Trophoblast cell (in vitro differentiated cells and primary cell): ENCODE results near the gene MYO5A.

Experiments used
- DNase-seq, 2 donors: peaks; one replicate each; pipeline ENCODE4 v3.0.0-alpha.2; 2016
- H2AFZ ChIP-seq: 2 replicates; pipeline ENCODE4 v1.6.1; 2013; ENCODE audit warnings: low read length, moderate library complexity, mild to moderate bottlenecking; ENCODE audit not compliant: insufficient read depth, poor library complexity
- H2AK5ac ChIP-seq: 2 replicates; pipeline ENCODE4 v1.6.1; 2013; ENCODE audit warnings: mild to moderate bottlenecking, low read length
- H2BK120ac ChIP-seq: 2 replicates; pipeline ENCODE4 v1.6.1; 2013; ENCODE audit warnings: low read length, mild to moderate bottlenecking, moderate library complexity; ENCODE audit not compliant: insufficient read depth, poor library complexity
- H2BK12ac ChIP-seq: 2 replicates; pipeline ENCODE4 v1.6.1; 2013; ENCODE audit warnings: mild to moderate bottlenecking, low read length, moderate library complexity
- H2BK5ac ChIP-seq: 2 replicates; pipeline ENCODE4 v1.6.1; 2013; ENCODE audit warnings: low read length, low read depth, moderate library complexity, mild to moderate bottlenecking; ENCODE audit not compliant: poor library complexity
- H3K14ac ChIP-seq: 2 replicates; pipeline ENCODE4 v1.6.1; 2013; ENCODE audit warnings: mild to moderate bottlenecking, low read length
- H3K18ac ChIP-seq: 2 replicates; pipeline ENCODE4 v1.6.1; 2013; ENCODE audit warnings: mild to moderate bottlenecking, low read length
- H3K23ac ChIP-seq: 2 replicates; pipeline ENCODE4 v1.6.1; 2013; ENCODE audit warnings: low read length
- H3K27ac ChIP-seq: 2 replicates; pipeline ENCODE4 v1.5.1; 2013; ENCODE audit warnings: low read depth, mild to moderate bottlenecking, inconsistent platforms, low read length, moderate library complexity
- H3K27me3 ChIP-seq: 2 replicates; pipeline ENCODE4 v1.6.1; 2013; ENCODE audit warnings: inconsistent platforms, mild to moderate bottlenecking, low read length, moderate library complexity; ENCODE audit not compliant: insufficient read depth
- H3K36me3 ChIP-seq, 2 experiments: 1 replicate in 1 of 2; 2 replicates in 1 of 2; pipeline ENCODE4 v1.6.1; 2013; ENCODE audit warnings: low read length in 2 of 2, mild to moderate bottlenecking in 2 of 2, moderate library complexity in 1 of 2; ENCODE audit not compliant: insufficient read depth in 2 of 2, control insufficient read depth in 1 of 2
- H3K4ac ChIP-seq: 2 replicates; pipeline ENCODE4 v1.6.1; 2013; ENCODE audit warnings: low read depth, mild to moderate bottlenecking, low read length, moderate library complexity
- H3K4me1 ChIP-seq, 2 experiments: 1 replicate in 1 of 2; 2 replicates in 1 of 2; pipeline ENCODE4 v1.6.1; 2013; ENCODE audit warnings: low read length in 2 of 2, mild to moderate bottlenecking in 2 of 2, moderate library complexity in 1 of 2; ENCODE audit not compliant: insufficient read depth in 2 of 2, control insufficient read depth in 1 of 2
- H3K4me2 ChIP-seq: 2 replicates; pipeline ENCODE4 v1.6.1; 2013; ENCODE audit warnings: inconsistent platforms, mild to moderate bottlenecking, low read length, moderate library complexity
- H3K4me3 ChIP-seq: 2 replicates; pipeline ENCODE4 v1.5.1; 2013; ENCODE audit warnings: mild to moderate bottlenecking, low read depth, low read length, inconsistent platforms
- H3K79me1 ChIP-seq: one replicate; pipeline ENCODE4 v1.6.1; 2013; ENCODE audit warnings: low read length
- H3K79me2 ChIP-seq: 2 replicates; pipeline ENCODE4 v1.6.1; 2013; ENCODE audit warnings: low read length, mild to moderate bottlenecking; ENCODE audit not compliant: control insufficient read depth, insufficient read depth, poor library complexity
- H3K9ac ChIP-seq: 2 replicates; pipeline ENCODE4 v1.6.1; 2013; ENCODE audit warnings: mild to moderate bottlenecking, low read length
- H3K9me3 ChIP-seq: 2 replicates; pipeline ENCODE4 v1.6.1; 2013; ENCODE audit warnings: low read depth, mild to moderate bottlenecking, control low read depth, inconsistent platforms, low read length; ENCODE audit not compliant: insufficient read depth
- H4K12ac ChIP-seq: 2 replicates; pipeline ENCODE4 v1.6.1; 2013; ENCODE audit warnings: low read depth, mild to moderate bottlenecking, low read length, moderate library complexity
- H4K8ac ChIP-seq: 2 replicates; pipeline ENCODE4 v1.6.1; 2013; ENCODE audit warnings: low read depth, mild to moderate bottlenecking, low read length, moderate library complexity
- H4K91ac ChIP-seq: one replicate; pipeline ENCODE4 v1.6.1; 2013; ENCODE audit warnings: low read depth, mild to moderate bottlenecking, low read length, moderate library complexity
- WGBS: extraction: QIAGEN DNeasy Blood & Tissue Kit; methylation state at CpG from one replicate; pipeline ENCODE4 v1.1.7; 2013; ENCODE audit warnings: missing lambda C conversion rate; ENCODE audit not compliant: insufficient read length, insufficient coverage; ENCODE audit errors: extremely low coverage; 5-methylcytosine and 5-hydroxymethylcytosine counted together

The MYO5A gene

DNA sequence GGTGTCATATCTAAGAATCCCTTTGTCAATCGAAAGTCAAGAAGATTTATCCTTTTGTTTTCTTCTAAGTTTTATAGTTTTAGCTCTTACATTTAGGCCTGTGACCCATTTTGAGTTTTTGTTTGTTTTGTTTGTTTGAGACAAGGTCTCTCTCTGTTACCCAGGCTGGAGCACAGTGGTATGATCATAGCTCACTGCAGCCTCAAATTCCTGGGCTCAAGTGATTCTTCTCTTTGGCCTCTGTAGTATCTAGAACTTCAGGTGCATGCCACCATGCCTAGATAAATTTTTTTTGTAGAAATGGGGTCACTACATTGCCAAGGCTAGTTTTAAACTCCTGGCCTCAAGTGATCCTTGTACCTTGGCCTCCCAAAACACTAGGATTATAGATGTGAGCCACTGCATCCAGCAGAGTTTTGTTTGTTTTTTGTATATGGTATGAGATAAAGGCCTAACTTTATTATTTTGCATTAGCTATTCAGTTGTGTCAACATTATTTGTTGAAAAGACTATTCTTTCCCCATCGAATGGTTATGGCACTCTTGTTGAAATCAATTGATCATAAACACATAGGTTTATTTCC is 227.3 kb downstream of the MYO5A start:
- H2AFZ ChIP-seq, result no peak overlapping the region
- no peaks in the 10 kb centered on the region for H3K79me1 ChIP-seq
- no peaks in the 10 kb centered on the region for H3K9me3 ChIP-seq
- no peaks in the 10 kb centered on the region for H3K4me1 ChIP-seq
- H3K4me3 ChIP-seq, result no peak overlapping the region
- DNase-seq, result no peak
- no peaks in the 10 kb centered on the region for H3K27me3 ChIP-seq
- H3K36me3 ChIP-seq, result no peaks in the 10 kb centered on the region
- H3K4me2 ChIP-seq, result no peak overlapping the region
- no peak overlapping the region for H3K23ac ChIP-seq
- H3K27ac ChIP-seq, result no peak overlapping the region
- no peak overlapping the region for H4K8ac ChIP-seq
- H2BK120ac ChIP-seq, result no peak overlapping the region
- H3K4ac ChIP-seq, result no peak overlapping the region
- no peak overlapping the region for H3K14ac ChIP-seq
- no peaks in the 10 kb centered on the region for H3K79me2 ChIP-seq
- H2BK5ac ChIP-seq, result no peak overlapping the region
- no peak overlapping the region for H3K18ac ChIP-seq
- H2AK5ac ChIP-seq, result no peak overlapping the region
- no peak overlapping the region for H4K91ac ChIP-seq
- H3K9ac ChIP-seq, result no peak overlapping the region
- no CpG with 5 or more reads among the region's 2 CpGs for WGBS
- H2BK12ac ChIP-seq, result no peak overlapping the region
- H4K12ac ChIP-seq, result no peak overlapping the region

DNA sequence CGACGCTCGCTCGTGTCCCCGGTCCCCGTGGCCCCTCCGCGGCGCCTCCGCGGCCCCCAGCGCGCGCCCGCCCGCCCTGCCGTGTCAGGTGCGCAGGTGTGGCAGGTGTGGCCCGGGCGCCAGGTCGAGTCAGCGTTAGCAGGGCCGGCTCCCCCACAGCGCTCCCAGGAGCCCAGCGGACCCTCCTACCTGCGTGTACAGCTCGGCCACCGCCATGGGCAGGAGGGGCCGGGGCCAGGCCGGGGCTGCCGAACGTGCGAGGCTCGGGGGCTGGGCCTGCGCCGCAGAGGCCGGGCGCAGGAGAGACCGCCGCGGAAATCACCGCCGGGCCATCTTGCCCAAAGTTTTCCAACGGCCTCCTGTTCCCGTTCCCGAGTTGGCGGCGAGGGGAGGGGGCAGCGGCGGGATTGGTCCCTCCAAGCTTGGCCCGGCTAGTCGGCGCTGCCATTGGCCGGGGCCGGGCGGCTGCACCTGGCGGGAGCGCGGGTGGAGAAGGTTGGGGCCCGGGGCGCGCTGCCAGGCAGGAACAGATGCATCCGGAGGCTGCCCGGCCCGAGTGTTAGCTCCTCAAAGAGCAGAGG is 233.2 kb downstream of the MYO5A start, which contains the start of gene MYO5C:
Gene MYO5C (minus strand): TSS at position 384 of the 581 bp plus-strand sequence. CDS start 168 bp downstream, at position 216.
- H2BK120ac ChIP-seq, result no peak within 1 kb of the TSS
- H4K8ac ChIP-seq, result peak within 1 kb of the TSS; percentile 27
- peaks cover 4% of the 10 kb centered on the region for H3K27me3 ChIP-seq
- H3K14ac ChIP-seq, result peak within 1 kb of the TSS; percentile 22
- H3K36me3 ChIP-seq, result no peaks in the 10 kb centered on the region
- H2BK12ac ChIP-seq, result no peak within 1 kb of the TSS
- WGBS, result no CpG with 5 or more reads among the region's 65 CpGs
- no peak within 1 kb of the TSS for H4K12ac ChIP-seq
- peaks cover 3 to 6% of the 10 kb centered on the region in 2 experiments for H3K4me1 ChIP-seq
- no peak within 1 kb of the TSS for H3K27ac ChIP-seq
- H3K9me3 ChIP-seq, result no peaks in the 10 kb centered on the region
- no peaks in the 10 kb centered on the region for H3K79me2 ChIP-seq
- H2AFZ ChIP-seq, result peak within 1 kb of the TSS; percentile 12
- no peak within 1 kb of the TSS for H3K4ac ChIP-seq
- peak; percentile 14 to 30 for DNase-seq
- no peak within 1 kb of the TSS for H3K9ac ChIP-seq
- no peak within 1 kb of the TSS for H4K91ac ChIP-seq
- no peaks in the 10 kb centered on the region for H3K79me1 ChIP-seq
- H2BK5ac ChIP-seq, result no peak within 1 kb of the TSS
- H3K4me3 ChIP-seq, result peak within 1 kb of the TSS; percentile 85
- H2AK5ac ChIP-seq, result no peak within 1 kb of the TSS
- no peak within 1 kb of the TSS for H3K18ac ChIP-seq
- H3K23ac ChIP-seq, result no peak within 1 kb of the TSS
- H3K4me2 ChIP-seq, result peak within 1 kb of the TSS; percentile 96

DNA sequence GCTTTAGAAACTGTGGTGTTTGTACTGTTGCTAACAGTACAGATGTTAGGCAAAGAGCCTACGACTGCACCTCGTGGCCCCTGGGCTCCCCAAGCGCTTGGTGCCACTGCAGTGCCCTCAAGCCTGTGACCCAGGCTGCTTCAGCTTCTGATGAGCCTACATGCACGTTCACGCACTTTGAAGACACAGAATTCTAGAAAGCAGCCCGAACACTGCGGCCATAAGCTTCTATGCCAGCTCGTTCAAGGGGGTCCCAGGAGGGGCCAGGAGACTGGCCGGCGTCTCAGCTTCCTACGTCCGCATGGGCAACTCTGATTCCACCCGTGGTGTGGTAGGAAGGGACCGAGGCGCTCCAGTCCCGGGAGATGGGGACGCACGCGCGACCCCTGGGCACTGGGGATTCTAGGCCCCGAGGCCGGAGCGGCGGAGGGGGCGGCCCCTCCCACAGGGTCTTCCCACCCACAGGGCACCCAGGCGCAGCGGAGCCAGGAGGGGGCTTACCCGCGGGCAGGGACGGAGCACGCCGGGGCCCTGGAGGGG is 233.7 kb downstream of the MYO5A start:
- Histone ChIP-seq H3K14ac (peak overlapping the region; percentile 22), H3K18ac (no peak overlapping the region), H3K23ac (no peak overlapping the region), H3K79me2 (no peaks in the 10 kb centered on the region), H2AFZ (peak overlapping the region; percentile 12), H2BK12ac (no peak overlapping the region), H3K27me3 (peaks cover 4% of the 10 kb centered on the region), H3K4me2 (peak overlapping the region; percentile 96), H3K36me3 (no peaks in the 10 kb centered on the region), H2AK5ac (no peak overlapping the region), H2BK5ac (no peak overlapping the region), H3K9me3 (no peaks in the 10 kb centered on the region), H3K79me1 (no peaks in the 10 kb centered on the region), H3K9ac (no peak overlapping the region), H3K4me1 (peaks cover 3 to 6% of the 10 kb centered on the region in 2 experiments), H4K91ac (no peak overlapping the region), H4K8ac (peak overlapping the region; percentile 23), H3K4ac (no peak overlapping the region), H3K4me3 (peak overlapping the region; percentile 85), H3K27ac (no peak overlapping the region), H4K12ac (no peak overlapping the region), H2BK120ac (no peak overlapping the region)
- no CpG with 5 or more reads among the region's 32 CpGs for WGBS
- no peak for DNase-seq

DNA sequence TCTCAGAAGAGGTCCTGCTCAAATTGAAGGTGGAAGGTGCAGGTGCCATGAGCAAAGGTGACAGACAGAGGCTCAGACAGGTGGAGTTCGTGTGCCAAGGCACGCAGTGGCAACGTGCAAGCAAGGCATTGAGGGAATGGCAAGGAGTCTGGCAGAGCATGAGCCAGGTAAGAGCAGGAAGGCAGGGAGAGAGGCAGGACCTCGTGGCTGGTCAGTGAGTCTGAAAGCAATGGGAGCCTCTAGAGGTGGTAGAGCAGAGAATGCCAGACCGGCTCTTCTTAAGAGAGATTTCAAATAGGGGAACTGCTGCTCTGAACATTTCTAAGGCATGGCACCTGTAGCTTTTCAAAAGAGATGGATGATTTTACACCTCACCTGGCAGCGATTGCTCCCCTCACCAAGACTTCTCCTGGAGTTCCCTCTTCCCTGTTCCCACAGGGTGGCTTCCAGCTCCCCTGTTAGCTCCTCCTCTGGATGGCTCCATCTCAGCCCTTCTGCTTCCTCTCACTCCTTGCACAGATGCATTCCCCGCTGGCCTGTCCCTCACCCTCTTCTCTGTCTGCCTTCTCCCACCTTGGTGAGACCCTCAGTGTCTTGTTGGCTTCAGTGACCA is 235.8 kb downstream of the MYO5A start:
- Histone ChIP-seq H3K36me3 (no peaks in the 10 kb centered on the region), H3K4me1 (peaks cover 6% of the 10 kb centered on the region in 2 experiments), H3K4ac (no peak overlapping the region)

More for the DNA sequence above, 235.8 kb downstream of the MYO5A start:
- H3K79me2 ChIP-seq, result no peaks in the 10 kb centered on the region
- no peak overlapping the region for H3K18ac ChIP-seq
- no peak overlapping the region for H4K12ac ChIP-seq
- no peak overlapping the region for H2BK12ac ChIP-seq
- no peaks in the 10 kb centered on the region for H3K79me1 ChIP-seq
- H3K9ac ChIP-seq, result no peak overlapping the region
- H2BK120ac ChIP-seq, result no peak overlapping the region
- H4K91ac ChIP-seq, result no peak overlapping the region
- peak overlapping the region; percentile 47 for H3K4me3 ChIP-seq
- H2BK5ac ChIP-seq, result no peak overlapping the region
- peaks cover 2% of the 10 kb centered on the region for H3K9me3 ChIP-seq
- H3K14ac ChIP-seq, result no peak overlapping the region
- no peak overlapping the region for H3K27ac ChIP-seq
- H2AK5ac ChIP-seq, result no peak overlapping the region
- no peak for DNase-seq
- no peak overlapping the region for H2AFZ ChIP-seq
- H3K4me2 ChIP-seq, result no peak overlapping the region
- H3K27me3 ChIP-seq, result peaks cover 4% of the 10 kb centered on the region
- H4K8ac ChIP-seq, result no peak overlapping the region
- WGBS, result no CpG with 5 or more reads among the region's 7 CpGs
- H3K23ac ChIP-seq, result no peak overlapping the region
